ENCODE measurements around the gene DDX51.
A peak's percentile ranks its signal among the peaks of the same experiment; 100 is the strongest.

Gene DDX51

GRCh38 chr12:132144115-132144809 lies at the start of gene DDX51, which contains the start of gene NOC4L:
Gene DDX51 (minus strand): TSS chr12:132144319. CDS start chr12:132144296, 23 bp downstream.
Gene NOC4L (plus strand): TSS chr12:132144457. CDS start chr12:132144489, 32 bp downstream.
- peak; percentile 96 for DNase-seq (ENCODE audit: low read depth)
- H3K4me3 ChIP-seq (replicated peaks; ENCODE audit: low read depth, low read length), result peak within 1 kb of the TSS; percentile 81
- no peak for TF ChIP-seq CTCF (IDR thresholded peaks at IDR 0.05; ENCODE audit: low read length, missing control alignments)

- no peak for TF ChIP-seq CTCF (IDR thresholded peaks at IDR 0.05; ENCODE audit: low read length, missing control alignments)
- H3K4me3 ChIP-seq (replicated peaks; ENCODE audit: low read depth, low read length), result no peak overlapping the region
- no peak for DNase-seq (ENCODE audit: low read depth)
These were observed 47.8 kb upstream of the DDX51 start for GRCh38 chr12:132191715-132192553.

GRCh38 chr12:132190834-132191500 lies 46.8 kb upstream of the DDX51 start:
- no peak for TF ChIP-seq CTCF (IDR thresholded peaks at IDR 0.05; ENCODE audit: low read length, missing control alignments)
- DNase-seq (ENCODE audit: low read depth), result no peak
- H3K4me3 ChIP-seq (replicated peaks; ENCODE audit: low read depth, low read length), result no peak overlapping the region

- no peak for TF ChIP-seq CTCF (IDR thresholded peaks at IDR 0.05; ENCODE audit: low read length, missing control alignments)
- DNase-seq (ENCODE audit: low read depth), result no peak
- H3K4me3 ChIP-seq (replicated peaks; ENCODE audit: low read depth, low read length), result peak overlapping the region; percentile 58
These were observed 46.1 kb upstream of the DDX51 start for GRCh38 chr12:132190012-132190755.

GRCh38 chr12:132189378-132190011 lies 45.4 kb upstream of the DDX51 start:
- TF ChIP-seq CTCF (IDR thresholded peaks at IDR 0.05; ENCODE audit: low read length, missing control alignments), result no peak
- peak; percentile 93 for DNase-seq (ENCODE audit: low read depth)
- peak overlapping the region; percentile 58 for H3K4me3 ChIP-seq (replicated peaks; ENCODE audit: low read depth, low read length)

GRCh38 chr12:132188916-132189325 lies 44.8 kb upstream of the DDX51 start:
- H3K4me3 ChIP-seq (replicated peaks; ENCODE audit: low read depth, low read length), result peak overlapping the region; percentile 58
- no peak for DNase-seq (ENCODE audit: low read depth)
- no peak for TF ChIP-seq CTCF (IDR thresholded peaks at IDR 0.05; ENCODE audit: low read length, missing control alignments)
